ENCODE measurements around the gene OR6K3.

OR6K3 gene

DNA sequence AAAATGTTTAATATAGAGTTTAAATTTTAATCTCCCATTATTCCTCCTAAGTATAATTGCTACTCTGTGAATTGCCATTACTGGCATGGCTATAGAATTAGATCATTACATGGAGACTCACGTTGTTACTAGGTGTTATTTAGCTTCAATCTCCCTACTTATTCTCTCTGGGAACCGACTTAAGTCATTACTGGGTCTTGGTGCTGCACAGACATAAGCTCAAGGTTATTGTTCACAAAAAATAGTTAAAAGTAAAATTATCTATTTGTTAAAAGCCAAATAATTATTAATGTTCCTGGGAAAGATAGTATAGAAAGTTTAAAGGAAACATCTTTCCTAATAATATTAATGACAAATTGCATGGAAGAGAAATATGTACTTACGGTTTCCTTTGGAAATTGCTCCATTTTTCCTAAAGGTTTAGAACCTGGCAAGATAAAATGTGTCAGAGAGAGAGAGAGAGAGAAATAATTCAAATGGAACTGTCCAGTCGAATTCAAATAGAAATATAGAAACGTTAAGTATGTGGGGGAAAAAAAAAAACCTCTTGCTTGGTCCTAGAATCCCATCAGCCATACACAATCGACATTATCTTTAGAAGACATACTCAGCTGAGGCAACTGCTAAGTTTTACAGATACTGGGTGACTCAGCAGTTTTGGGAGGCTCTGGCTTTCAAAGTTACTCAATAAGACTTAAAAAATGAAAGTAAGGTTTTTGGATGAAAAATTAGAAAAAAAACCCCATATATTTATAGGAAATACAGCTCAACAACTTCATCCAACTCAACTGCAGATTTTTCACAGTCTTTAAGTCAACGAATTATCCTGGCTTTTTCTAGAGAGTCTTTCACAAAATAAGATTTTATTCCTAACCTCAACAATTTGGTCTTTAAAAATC is 34.2 kb downstream of the OR6K3 start, which contains the start of gene SPTA1:
SPTA1 (minus strand) TSS at position 605 of the 899 bp plus-strand sequence; CDS start at position 407, 198 bp downstream.
- DNase-seq (ENCODE audit: low read depth): no peak

DNA sequence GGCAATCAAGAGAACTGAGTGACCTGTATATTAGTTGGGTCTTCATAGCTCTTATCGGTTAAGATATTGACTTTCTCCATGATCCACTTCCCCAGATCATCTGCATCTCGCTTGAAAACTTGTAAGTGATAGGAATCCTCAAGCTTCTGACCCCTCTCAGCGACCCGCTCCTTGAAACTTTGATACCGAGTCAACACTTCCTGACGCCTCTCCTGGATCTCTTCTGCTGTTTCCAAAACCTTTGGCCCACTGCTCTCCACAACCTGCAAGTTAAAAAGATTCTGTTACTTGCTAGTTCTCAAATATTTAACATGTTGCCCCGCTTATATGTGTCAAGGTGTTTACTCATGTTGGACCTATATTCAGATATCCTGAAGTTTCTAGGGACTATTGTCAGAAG is 35.4 kb downstream of the OR6K3 start:
- DNase-seq (ENCODE audit: low read depth): no peak

- no peak for DNase-seq (ENCODE audit: low read depth)
These were observed 38.9 kb downstream of the OR6K3 start for GRCh38 chr1:158681606-158682005.

DNA sequence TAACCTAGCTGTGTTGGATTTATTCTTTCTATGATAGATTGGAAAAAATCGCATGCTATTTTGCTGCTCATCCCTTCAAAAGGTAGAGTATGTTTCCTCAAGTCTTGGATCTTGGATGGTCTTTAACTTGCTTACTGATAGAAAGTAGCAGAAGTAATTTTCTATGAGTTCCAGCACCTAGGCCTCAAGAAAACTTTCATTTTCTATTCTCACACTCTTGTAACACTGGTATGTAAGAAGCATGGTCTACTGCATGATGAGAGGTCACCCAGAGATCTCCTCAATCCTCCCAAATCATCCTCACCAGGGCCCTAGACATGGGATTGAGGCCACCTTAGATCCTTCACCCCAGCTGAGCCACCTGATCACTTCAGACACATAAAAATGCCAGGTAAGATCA is 41.2 kb downstream of the OR6K3 start:
- no peak for DNase-seq (ENCODE audit: low read depth)

DNA sequence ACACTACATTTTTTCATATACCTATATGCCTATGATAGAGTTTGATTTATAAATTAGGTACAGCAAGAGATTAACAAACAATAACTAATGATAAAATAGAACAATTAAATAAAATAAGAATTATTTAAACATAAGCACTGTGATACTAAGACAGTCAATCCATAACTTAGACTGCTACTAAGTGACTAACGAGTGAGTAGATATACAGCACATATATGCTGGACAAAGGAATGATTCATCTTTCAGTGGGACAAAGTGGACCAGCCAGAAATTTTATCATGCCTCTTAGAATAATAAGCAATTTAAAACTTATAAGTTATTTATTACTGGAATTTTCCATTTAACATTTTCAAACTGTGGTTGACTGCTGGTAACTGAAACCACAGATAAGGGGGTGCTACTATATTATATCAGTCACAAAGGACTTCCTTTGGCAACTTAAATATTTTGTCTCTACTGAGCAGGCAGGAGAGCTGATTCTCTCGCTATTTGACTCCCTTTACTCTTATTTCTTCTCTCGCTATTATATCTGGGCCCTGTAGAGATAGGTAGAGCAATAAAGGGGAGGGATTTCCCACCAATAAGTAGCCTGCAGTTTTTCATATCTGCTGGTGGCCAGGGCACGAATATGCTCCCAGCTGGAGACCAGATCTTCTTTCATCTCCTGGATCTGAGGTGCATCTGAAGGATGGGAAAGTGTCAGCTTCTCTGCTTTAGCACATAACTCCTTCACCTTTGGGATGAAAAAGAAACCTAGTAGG is 44.8 kb downstream of the OR6K3 start:
- no peak for DNase-seq (ENCODE audit: low read depth)

DNA sequence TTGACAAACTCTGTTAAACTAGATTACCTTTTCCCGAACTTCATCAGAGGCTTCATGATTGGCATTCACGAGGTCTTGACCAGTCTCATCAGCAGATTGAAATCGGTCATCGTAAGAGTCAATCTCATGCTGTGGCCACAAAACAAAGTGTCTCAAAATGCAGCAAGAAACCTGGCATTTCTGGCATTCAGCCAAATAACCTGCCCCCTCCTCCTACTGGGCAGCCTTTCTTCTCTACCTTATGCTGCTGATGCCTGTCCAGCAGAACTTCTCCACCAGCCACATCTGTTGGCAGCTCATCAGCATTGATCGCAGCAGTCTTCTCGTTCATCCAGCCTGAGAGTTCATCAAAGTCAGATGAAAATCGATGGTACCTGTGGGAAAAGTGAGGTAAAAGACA is 46.2 kb downstream of the OR6K3 start:
- no peak for DNase-seq (ENCODE audit: low read depth)
